ENCODE measurements around the gene RARB. TPM values are rescaled to one million over a fixed set of nuclear protein-coding genes. Genes with fewer than 3 reads are reported as not detected.

The RARB gene
- total and polyA plus RNA-seq, 2 of the 13 experiments (the other 11 are each of a cell fraction or from before 2014, with no cell fraction given): 0.16 TPM; not detected in 1

GRCh38 chr3:25455441-25456132, 27.5 kb downstream of the RARB start:
- no peaks in the 10 kb centered on the region for H4K20me1 ChIP-seq (ENCODE audit: insufficient read depth, low read length)
- ATAC-seq: no peak
- H3K27ac ChIP-seq (ENCODE audit: extremely low read length, insufficient read depth, low read length): no peak overlapping the region
- no peaks in the 10 kb centered on the region for H3K36me3 ChIP-seq (replicated peaks in 1 of 2; ENCODE audit: control insufficient read depth in 1 of 2, insufficient read depth in 2 of 2, low read length in 2 of 2)
- DNase-seq (ENCODE audit: low spot score): no peak
- no peak overlapping the region for H3K4me3 ChIP-seq (replicated peaks in 1 of 3; ENCODE audit: insufficient read depth in 1 of 3, low read depth in 2 of 3, low read length in 3 of 3)
- ChIA-PET POLR2A (no interaction called here), CTCF (ENCODE audit: low intra/inter-chr PET ratio, low total read pairs) (no interaction called here)
- H3K9me3 ChIP-seq (ENCODE audit: low read length): no peaks in the 10 kb centered on the region
- intact Hi-C loops (cut with micrococcal nuclease; ENCODE audit: unreplicated experiment) (no loop called here), in situ Hi-C loops (cut with HindIII; ENCODE audit: extremely low pct_ligation_motif_present, low pct_unique_long_range_greater_than_20kb) (no loop called here)
- WGBS (ENCODE audit: low lambda C conversion rate): 46% methylated on average over 8 of the region's 8 CpGs
- no peaks in the 10 kb centered on the region for H3K79me2 ChIP-seq (ENCODE audit: insufficient read depth, low read length)
- no peak for FAIRE-seq
- no peaks in the 10 kb centered on the region for H3K27me3 ChIP-seq (ENCODE audit: control insufficient read depth in 1 of 2, insufficient read depth in 2 of 2, low read length in 2 of 2)
- no peak for TF ChIP-seq U2AF1 (optimal IDR thresholded peaks at IDR 0.05; ENCODE audit: low read depth, low read length)
- no peak for TF ChIP-seq ZMYM4 (CRISPR knock-in tag; IDR thresholded peaks at IDR 0.05)
- TF ChIP-seq SRF (IDR thresholded peaks at IDR 0.05; ENCODE audit: low read depth, low read length): no peak
- TF ChIP-seq CBX5 (CRISPR knock-in tag; IDR thresholded peaks at IDR 0.05; ENCODE audit: borderline replicate concordance): no peak
- TF ChIP-seq ZNF577 (CRISPR knock-in tag; IDR thresholded peaks at IDR 0.05; ENCODE audit: borderline replicate concordance, low read depth): no peak
- TF ChIP-seq ZNF547 (CRISPR knock-in tag; IDR thresholded peaks at IDR 0.05): no peak
- no peak for TF ChIP-seq ZSCAN21 (CRISPR knock-in tag; IDR thresholded peaks at IDR 0.05; ENCODE audit: borderline replicate concordance)
- TF ChIP-seq GABPA (IDR thresholded peaks at IDR 0.05; ENCODE audit: low read depth, low read length): no peak
- no peak for TF ChIP-seq GABPA (CRISPR knock-in tag; IDR thresholded peaks at IDR 0.05; ENCODE audit: low read depth)
- TF ChIP-seq MEIS2 (CRISPR knock-in tag; IDR thresholded peaks at IDR 0.05): no peak
- TF ChIP-seq ZNF101 (CRISPR knock-in tag; IDR thresholded peaks at IDR 0.05; ENCODE audit: borderline replicate concordance, low read depth): no peak
- TF ChIP-seq ZNF850 (CRISPR knock-in tag; conservative IDR thresholded peaks at IDR 0.05): no peak
- TF ChIP-seq BRCA1 (CRISPR knock-in tag; IDR thresholded peaks at IDR 0.05): no peak
- no peak for TF ChIP-seq NCOR1 (IDR thresholded peaks at IDR 0.05; ENCODE audit: borderline replicate concordance, low read length)
- TF ChIP-seq, protein P1, sequence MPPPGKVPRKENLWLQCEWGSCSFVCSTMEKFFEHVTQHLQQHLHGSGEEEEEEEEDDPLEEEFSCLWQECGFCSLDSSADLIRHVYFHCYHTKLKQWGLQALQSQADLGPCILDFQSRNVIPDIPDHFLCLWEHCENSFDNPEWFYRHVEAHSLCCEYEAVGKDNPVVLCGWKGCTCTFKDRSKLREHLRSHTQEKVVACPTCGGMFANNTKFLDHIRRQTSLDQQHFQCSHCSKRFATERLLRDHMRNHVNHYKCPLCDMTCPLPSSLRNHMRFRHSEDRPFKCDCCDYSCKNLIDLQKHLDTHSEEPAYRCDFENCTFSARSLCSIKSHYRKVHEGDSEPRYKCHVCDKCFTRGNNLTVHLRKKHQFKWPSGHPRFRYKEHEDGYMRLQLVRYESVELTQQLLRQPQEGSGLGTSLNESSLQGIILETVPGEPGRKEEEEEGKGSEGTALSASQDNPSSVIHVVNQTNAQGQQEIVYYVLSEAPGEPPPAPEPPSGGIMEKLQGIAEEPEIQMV (CRISPR knock-in tag; IDR thresholded peaks at IDR 0.05; ENCODE audit: low read depth): no peak
- TF ChIP-seq RFX5 (IDR thresholded peaks at IDR 0.05; ENCODE audit: low read depth, low read length): no peak
- no peak for TF ChIP-seq ZSCAN31 (CRISPR knock-in tag; IDR thresholded peaks at IDR 0.05; ENCODE audit: low read depth)
- TF ChIP-seq PBX2 (CRISPR knock-in tag; IDR thresholded peaks at IDR 0.05): no peak
- no TSS peak for BruUV-seq (replicated peaks)
- H3K9ac ChIP-seq (ENCODE audit: insufficient read depth, low read depth, low read length): no peak overlapping the region
- no peak overlapping the region for H2AFZ ChIP-seq (ENCODE audit: low read length)
- no peak overlapping the region for H3K4me2 ChIP-seq (ENCODE audit: low read depth, low read length)
- no peaks in the 10 kb centered on the region for H3K4me1 ChIP-seq (ENCODE audit: insufficient read depth, low read length)

Measured in HepG2 (cell line).